Limb (tissue), 2 donors: ENCODE results near the gene GABBR1.
A peak's percentile ranks its signal among the peaks of the same experiment; 100 is the strongest.

Source experiments
- DNase-seq, 2 donors: peaks; one replicate each; pipeline ENCODE4 v3.0.0-alpha.2; 2016; ENCODE audit errors: extremely low spot score in 2 of 2

The GABBR1 gene

GRCh38 chr6:29566856-29567255 lies 66.1 kb downstream of the GABBR1 start:
- no peak for DNase-seq

GRCh38 chr6:29564875-29565274 lies 68.1 kb downstream of the GABBR1 start:
- DNase-seq = no peak

GRCh38 chr6:29563435-29563965 lies 69.5 kb downstream of the GABBR1 start:
- no peak for DNase-seq

- no peak for DNase-seq
Measured at GRCh38 chr6:29561606-29562181, 71.3 kb downstream of the GABBR1 start.

- no peak for DNase-seq
Measured at GRCh38 chr6:29561091-29561490, 71.9 kb downstream of the GABBR1 start.

GRCh38 chr6:29559524-29560287 lies 73.3 kb downstream of the GABBR1 start, which contains the start of gene UBD:
Gene UBD, minus strand, starts transcription at chr6:29559732. Its CDS starts 31 bp downstream, at chr6:29559701.
- DNase-seq = no peak

GRCh38 chr6:29558439-29559079 lies 74.4 kb downstream of the GABBR1 start:
- no peak for DNase-seq

GRCh38 chr6:29557320-29557719 lies 75.7 kb downstream of the GABBR1 start:
- no peak for DNase-seq

- DNase-seq = no peak
Measured at GRCh38 chr6:29554764-29555163, 78.2 kb downstream of the GABBR1 start.

- peak; percentile 1 to 68 for DNase-seq
Measured at GRCh38 chr6:29553268-29554057, 79.5 kb downstream of the GABBR1 start.

- DNase-seq = peak in 1 of 2 donors; percentile 58
Measured at GRCh38 chr6:29552512-29553051, 80.4 kb downstream of the GABBR1 start.

- no peak for DNase-seq
Measured at GRCh38 chr6:29547573-29547972, 85.4 kb downstream of the GABBR1 start.

GRCh38 chr6:29537714-29538403 lies 95.1 kb downstream of the GABBR1 start:
- no peak for DNase-seq

- DNase-seq = no peak
Measured at GRCh38 chr6:29532320-29532951, 100.5 kb downstream of the GABBR1 start.

GRCh38 chr6:29531668-29532067 lies 101.3 kb downstream of the GABBR1 start:
- DNase-seq = no peak

- DNase-seq = no peak
Measured at GRCh38 chr6:29530671-29531310, 102.2 kb downstream of the GABBR1 start.

GRCh38 chr6:29529956-29530355 lies 103.0 kb downstream of the GABBR1 start:
- no peak for DNase-seq

GRCh38 chr6:29528988-29529560 lies 103.9 kb downstream of the GABBR1 start:
- DNase-seq = no peak

GRCh38 chr6:29528300-29528931 lies 104.6 kb downstream of the GABBR1 start:
- DNase-seq = no peak
